Heart right ventricle (tissue), 16 donors: Measurements from ENCODE around the gene CHTF18. TPM values are rescaled to one million over a fixed set of nuclear protein-coding genes. Genes with fewer than 3 reads are reported as not detected.

Experiments
- ATAC-seq, 8 donors: fragments of 200-7000 bp; cut with Tn5 transposase; one replicate each; pipeline ENCODE4 v1.9.1; 2020; ENCODE audit warnings: mild to moderate bottlenecking in 8 of 8, moderate library complexity in 8 of 8, moderate number of reproducible peaks in 1 of 8
- DNase-seq, 2 donors: peaks; one replicate each; pipeline ENCODE4 v3.0.0-alpha.2; 2020
- H3K27ac ChIP-seq, 10 donors: fragments of 200-600 bp; sonication (generic) in 2 of 10; one replicate each; pipeline versions ENCODE4 v1.5.0 to v1.8.0; 2020 to 2022; ENCODE audit warnings: mild to moderate bottlenecking in 3 of 10
- H3K27me3 ChIP-seq, 7 donors: fragments of 200-600 bp; one replicate each; pipeline ENCODE4 v1.8.0; 2021 to 2022; ENCODE audit warnings: mild to moderate bottlenecking in 2 of 7
- H3K36me3 ChIP-seq, 9 donors: fragments of 200-600 bp; sonication (generic) in 1 of 9; one replicate each; pipeline versions ENCODE4 v1.5.0 to v1.8.0; 2020 to 2022; ENCODE audit warnings: mild to moderate bottlenecking in 2 of 9
- H3K4me1 ChIP-seq, 9 donors: fragments of 200-600 bp; sonication (generic) in 1 of 9; one replicate each; pipeline versions ENCODE4 v1.5.0 to v1.8.0; 2020 to 2022; ENCODE audit warnings: mild to moderate bottlenecking in 4 of 9
- H3K4me3 ChIP-seq, 10 donors: fragments of 200-600 bp; sonication (generic) in 2 of 10; one replicate each; pipeline versions ENCODE4 v1.5.0 to v1.8.0; 2020 to 2022; ENCODE audit warnings: mild to moderate bottlenecking in 7 of 10, moderate library complexity in 2 of 10
- H3K9me3 ChIP-seq, 11 donors: fragments of 200-600 bp in 10 of 11; sonication (generic) in 2 of 11; one replicate each; pipeline versions ENCODE4 v1.5.0 to v1.8.0; 2013 to 2022; ENCODE audit warnings: mild to moderate bottlenecking in 2 of 11, control low read depth in 1 of 11, moderate library complexity in 1 of 11
- CTCF ChIP-seq, 9 donors: fragments of 200-600 bp; sonication (generic) in 2 of 9; IDR thresholded peaks; one replicate each; pipeline versions ENCODE4 v1.5.0 to v1.8.0; 2021 to 2022; ENCODE audit warnings: antibody characterized with exemption in 9 of 9, mild to moderate bottlenecking in 5 of 9, moderate library complexity in 1 of 9
- WGBS, 2 donors: extraction: QIAGEN DNeasy Blood & Tissue Kit; methylation state at CpG; one replicate each; pipeline ENCODE4 v1.1.7; 2013; ENCODE audit warnings: inconsistent platforms in 1 of 2; 5-methylcytosine and 5-hydroxymethylcytosine counted together
- intact Hi-C, 10 donors: fragments of 100-400 bp; cut with DNase I; formaldehyde crosslinking; loops; one replicate each; pipeline versions ENCODE4 v1.11.1 to v1.14.2; 2022
- polyA plus RNA-seq, 2 donors: library from polyadenylated mRNA; stranded (reverse); fragments of 200-250 nt; gene quantifications; one replicate each; pipeline ENCODE4 v1.2.3, GENCODE V29; 2013
- total RNA-seq, 10 donors: library from RNA; stranded (reverse); fragmentation: NEBNext Ultra II Directional in 3 of 10; extraction: Animal tissue kit (Norgen Biotek cat#: 25700) in 3 of 10; gene quantifications; one replicate each; pipeline versions ENCODE4 v1.2.1 to v1.2.4, GENCODE V29; 2021 to 2023
- donor health status: Arrhythmogenic right ventricular cardiomyopathy.
- donor health status: ischemic (EF 13 %, LVEDD 7.1; RV severe dilation, severe dysfunction).
- donor health status: healthy with polysubstance abuse.
- donor health status: DM: no; HTN: yes; CAD: no.
- donor health status: DM: no; HTN: no; CAD: no.
- donor health status: ischemic (EF 25% LVEDD 6.9; RV normal size, moderate dysfunction).
- donor health status: ischemic (EF 25% LVEDD 5.7; RV mildly dilated, moderate dysfunction).
- donor health status: healthy.
- donor health status: DM: yes; HTN: yes; CAD: no.
- donor health status: Ischemic cardiomyopathy.
- donor health status: ischemic (EF 35%, LVEDD 5.7; RV mildly dilated, moderate dysfunction).
- donor health status: nonischemic (EF 11% LVEDD 7.7; RV severe dilation, severe dysfunction).
- donor health status: DM: yes; HTN: yes; CAD: no.
- donor health status: PGD.
- donor health status: ischemic (EF 29% LVEDD 5.4; RV normal size, mild dysfunction).
- donor health status: nonischemic (EF 23%, LVEDD 6.1; RV moderate dilation, normal function).

Gene CHTF18
- total and polyA plus RNA-seq, 12 donors, result 2.8 to 8.2 (median 5.8) TPM

- H3K4me1 ChIP-seq, result no peaks in the 10 kb centered on the region
- H3K4me3 ChIP-seq, result no peak overlapping the region
- ATAC-seq (no peak), DNase-seq (no peak)
- no peaks in the 10 kb centered on the region for H3K36me3 ChIP-seq
- no peak for TF ChIP-seq CTCF (IDR thresholded peaks at IDR 0.05)
- intact Hi-C loops, result no loop called here
- peaks cover 4 to 30% (median 9%) of the 10 kb centered on the region in 7 donors for H3K27me3 ChIP-seq
- 76 to 87% methylated on average over 17 of the region's 17 CpGs for WGBS, 2 donors
- H3K27ac ChIP-seq, result no peak overlapping the region
- peaks cover 0 to 7% (median 0%) of the 10 kb centered on the region in 11 donors for H3K9me3 ChIP-seq
Measured at GRCh38 chr16:828891-829290, 40.5 kb downstream of the CHTF18 start.

DNA sequence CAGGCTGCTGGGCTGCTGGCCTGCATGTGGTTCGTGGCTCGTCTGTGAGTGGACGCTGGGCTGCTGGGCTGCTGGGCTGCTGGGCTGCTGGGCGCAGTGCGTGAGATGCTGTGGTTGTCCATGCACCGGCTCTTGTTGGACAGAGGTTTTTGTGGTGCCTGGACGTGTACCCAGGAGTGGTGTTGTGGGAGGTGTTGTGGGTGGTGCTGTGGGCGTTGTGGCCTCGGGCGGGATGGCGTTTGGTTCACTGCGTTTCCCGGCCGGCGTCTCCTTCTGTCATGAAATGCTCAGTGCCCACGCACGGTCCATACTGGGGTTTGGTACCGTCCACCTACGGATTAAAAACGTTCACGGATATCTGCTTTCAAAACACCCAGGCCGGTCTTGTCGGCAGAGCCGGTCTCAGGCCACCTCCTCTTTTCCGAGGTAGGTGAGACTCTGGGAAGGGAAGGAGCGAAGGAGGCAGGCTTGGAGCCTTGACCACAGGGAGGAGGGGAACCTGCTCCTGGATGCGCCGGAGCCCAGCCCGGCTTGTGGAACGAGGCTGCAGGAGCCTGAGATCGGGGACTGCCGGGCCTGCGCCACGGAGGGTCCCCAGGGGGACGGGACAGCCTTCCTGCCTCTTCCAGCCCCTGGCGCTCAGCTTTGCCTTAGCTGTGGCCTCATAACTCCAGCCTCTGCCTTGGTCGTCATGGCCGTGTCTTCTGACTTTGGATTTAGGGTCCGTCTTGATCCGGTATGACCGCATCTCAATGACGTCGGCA, 41.9 kb downstream of the CHTF18 start:
- WGBS, 2 donors, result 86 to 89% methylated on average over 43 of the region's 43 CpGs
- no peaks in the 10 kb centered on the region for H3K4me1 ChIP-seq
- no peak for ATAC-seq
- H3K36me3 ChIP-seq, result no peaks in the 10 kb centered on the region
- H3K4me3 ChIP-seq, result no peak overlapping the region
- intact Hi-C loops, result no loop called here
- no peak overlapping the region for H3K27ac ChIP-seq
- no peak for DNase-seq
- TF ChIP-seq CTCF (IDR thresholded peaks at IDR 0.05), result no peak
- H3K9me3 ChIP-seq, result peaks cover 0 to 20% (median 0%) of the 10 kb centered on the region in 11 donors
- peaks cover 0 to 16% (median 3%) of the 10 kb centered on the region in 7 donors for H3K27me3 ChIP-seq

DNA sequence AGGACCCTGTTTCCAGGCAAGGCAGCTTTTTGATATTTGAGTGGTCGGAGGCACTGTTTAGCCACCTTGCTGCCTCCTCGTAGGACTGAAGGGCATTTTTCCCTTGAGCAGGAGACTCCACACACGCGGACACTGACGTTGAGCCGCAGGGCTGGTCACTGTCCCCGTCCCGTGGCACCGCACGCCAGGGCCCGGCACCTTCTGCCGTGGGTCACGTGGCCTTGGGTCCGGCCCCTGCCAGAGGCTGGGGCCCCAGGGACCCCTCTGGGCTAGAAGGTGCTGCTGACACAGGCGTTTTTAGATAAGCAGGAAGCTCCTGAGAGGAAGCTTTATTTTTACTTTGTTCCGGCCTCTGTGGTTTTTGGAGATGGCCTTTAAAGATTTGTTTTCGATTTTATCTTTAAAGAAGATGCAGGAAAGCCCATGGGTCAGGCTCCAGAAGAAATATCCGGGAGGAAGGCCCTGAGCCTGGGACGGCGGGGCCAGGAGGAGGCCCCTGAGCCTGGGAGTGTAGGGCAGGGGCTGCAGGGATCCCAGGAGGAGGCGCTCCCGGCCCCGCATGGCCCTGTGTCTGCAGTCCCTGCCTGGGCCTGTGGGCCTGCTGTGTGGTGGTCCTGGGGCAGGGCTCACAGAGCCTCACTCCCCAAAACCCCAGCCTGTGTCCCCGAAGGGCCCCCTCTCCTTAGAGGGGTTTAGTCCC, 42.6 kb downstream of the CHTF18 start:
- H3K27ac ChIP-seq, result no peak overlapping the region
- peaks cover 0 to 13% (median 0%) of the 10 kb centered on the region in 7 donors for H3K27me3 ChIP-seq
- DNase-seq (no peak), ATAC-seq (peak in 1 of 8 donors; percentile 26)
- intact Hi-C loops, result no loop called here
- H3K9me3 ChIP-seq, result peaks cover 0 to 27% (median 6%) of the 10 kb centered on the region in 11 donors
- no peaks in the 10 kb centered on the region for H3K36me3 ChIP-seq
- 52 to 55% methylated on average over 23 to 24 of the region's 24 CpGs for WGBS, 2 donors
- H3K4me3 ChIP-seq, result no peak overlapping the region
- no peaks in the 10 kb centered on the region for H3K4me1 ChIP-seq
- no peak for TF ChIP-seq CTCF (IDR thresholded peaks at IDR 0.05)

DNA sequence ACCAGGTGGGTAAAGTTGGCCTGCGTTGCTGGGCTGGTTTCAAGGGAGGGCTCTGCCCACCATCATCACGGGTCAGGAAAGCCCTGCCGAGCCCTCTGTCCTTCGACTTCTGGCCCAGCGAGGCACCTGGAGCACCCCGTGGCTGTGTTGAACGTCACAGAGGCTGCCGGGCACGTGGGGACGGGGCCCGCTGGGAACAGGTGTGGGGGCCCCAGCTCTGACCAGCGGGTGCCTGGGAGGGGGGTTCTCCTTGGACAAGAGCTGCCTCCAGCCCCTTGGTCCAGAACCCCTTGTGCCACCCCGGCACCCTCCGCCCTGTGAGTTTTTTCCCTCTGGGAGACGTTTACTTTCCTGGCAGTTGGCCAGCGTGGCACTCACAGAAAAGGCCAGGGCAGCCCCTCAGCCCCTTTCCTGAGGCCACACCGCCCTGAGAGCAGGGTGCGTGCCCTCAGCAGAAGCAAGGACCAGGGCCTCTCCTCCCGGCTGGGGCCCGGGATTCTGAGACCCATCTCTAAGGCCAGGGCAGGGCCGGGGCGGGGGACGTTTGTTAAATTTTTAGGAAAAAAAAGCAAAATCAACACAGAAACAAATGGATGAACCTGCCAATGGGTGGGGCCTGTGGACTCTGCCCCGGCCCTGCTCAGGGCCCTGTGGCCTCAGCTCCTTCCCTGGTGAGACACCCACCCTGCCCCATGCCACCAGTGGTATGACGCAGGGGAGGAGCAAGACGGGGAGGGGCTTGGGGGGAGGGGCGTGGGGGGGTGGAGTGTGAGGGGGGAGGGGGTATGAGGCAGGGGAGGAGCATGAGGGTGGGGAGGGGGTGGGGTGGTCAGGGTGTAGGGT, 43.4 kb downstream of the CHTF18 start:
- no peak for DNase-seq
- intact Hi-C loops, result no loop called here
- WGBS, 2 donors, result 76 to 79% methylated on average over 27 of the region's 27 CpGs

More for the DNA sequence above, 43.4 kb downstream of the CHTF18 start:
- Histone ChIP-seq H3K4me3 (no peak overlapping the region), H3K9me3 (peaks cover 0 to 35% (median 14%) of the 10 kb centered on the region in 11 donors), H3K27ac (no peak overlapping the region), H3K4me1 (no peaks in the 10 kb centered on the region), H3K36me3 (no peaks in the 10 kb centered on the region), H3K27me3 (peaks cover 0 to 13% (median 0%) of the 10 kb centered on the region in 7 donors)
- peak in 1 of 8 donors; percentile 12 for ATAC-seq
- TF ChIP-seq CTCF (IDR thresholded peaks at IDR 0.05), result no peak
